IPS-NIHi11 (cell line): Measurements from ENCODE around the gene CHST14.

ENCODE experiments used
- DNase-seq: peaks from one replicate; pipeline ENCODE4 v3.0.0; 2012; ENCODE audit warnings: mixed read lengths, low spot score

Gene CHST14

DNA sequence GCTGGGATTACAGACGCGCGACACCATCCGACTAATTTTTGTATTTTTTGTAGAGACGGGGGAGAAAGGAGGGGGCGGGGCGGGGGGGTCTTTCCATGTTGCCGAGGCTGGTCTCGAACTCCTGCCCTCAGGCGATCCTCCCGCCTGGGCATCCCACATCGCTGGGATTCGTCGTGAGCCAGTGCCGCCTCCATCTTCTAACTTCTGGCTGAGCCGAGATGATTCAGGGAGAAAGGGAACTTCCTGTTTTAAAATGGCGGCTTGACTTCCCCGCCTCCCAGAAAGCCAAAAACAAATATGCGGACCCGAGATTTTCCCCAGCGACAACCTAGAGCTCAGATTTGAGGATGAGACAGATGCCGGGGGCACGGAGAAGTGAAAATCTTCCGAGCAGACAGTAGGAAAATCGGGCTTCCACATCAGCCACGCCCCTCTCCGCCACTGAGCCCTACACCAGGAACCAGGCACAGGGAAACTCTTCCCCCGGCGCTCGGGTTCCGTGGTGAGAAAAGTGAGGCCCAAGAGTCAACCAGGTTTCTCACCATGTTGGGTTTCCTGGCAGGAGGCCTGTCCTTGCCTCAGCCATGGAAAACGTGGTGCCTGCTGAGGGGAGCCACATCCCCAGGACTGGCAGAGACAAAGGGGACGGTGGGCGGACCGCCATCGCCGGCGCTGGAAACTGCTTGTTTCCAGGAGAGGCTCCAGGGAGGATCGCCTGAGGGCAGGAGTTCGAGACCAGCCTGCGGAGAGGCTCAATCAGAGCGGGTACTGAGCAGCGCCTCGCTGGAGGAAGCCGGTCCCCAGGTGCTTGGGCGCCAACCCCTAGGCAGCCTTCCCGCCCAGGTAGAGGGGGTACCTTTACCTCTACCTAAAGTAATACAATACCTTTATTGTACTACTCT lies 18.7 kb downstream of the CHST14 start:
- no peak for DNase-seq

DNA sequence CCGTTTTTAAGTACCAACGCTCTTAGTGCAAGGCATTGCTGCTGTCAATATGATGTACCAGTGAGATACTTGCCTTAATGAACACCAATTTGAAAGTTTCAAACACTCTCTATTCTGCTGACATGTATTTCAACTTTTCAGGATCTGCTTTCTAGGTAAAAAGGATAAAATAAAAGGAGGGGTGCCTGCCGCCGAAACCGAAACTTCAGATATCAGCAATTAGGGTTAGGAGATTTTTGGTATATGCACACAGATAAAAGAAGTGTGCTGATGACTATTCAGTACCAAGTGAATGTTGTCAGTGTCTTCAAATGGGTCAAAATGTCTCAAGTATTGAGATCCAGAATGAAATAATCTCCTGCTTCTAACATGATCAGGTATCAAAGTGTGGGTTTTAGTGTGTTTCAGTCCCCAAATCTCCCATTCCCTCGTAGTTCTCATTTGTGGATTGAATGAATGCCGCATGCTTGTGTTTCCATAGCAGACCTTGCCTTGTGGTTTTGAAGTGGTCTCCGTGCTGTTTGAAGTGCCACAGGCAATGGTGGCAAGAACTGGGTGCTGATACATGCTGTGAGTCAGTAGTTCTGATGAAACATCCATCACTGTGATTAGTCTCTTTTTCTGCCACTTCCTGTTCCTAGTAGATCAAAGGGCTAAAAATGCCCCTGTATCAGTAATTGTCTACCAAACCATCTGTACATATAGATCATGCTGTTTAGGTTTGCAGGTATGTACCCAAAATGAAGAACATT lies 22.5 kb downstream of the CHST14 start:
- no peak for DNase-seq

DNA sequence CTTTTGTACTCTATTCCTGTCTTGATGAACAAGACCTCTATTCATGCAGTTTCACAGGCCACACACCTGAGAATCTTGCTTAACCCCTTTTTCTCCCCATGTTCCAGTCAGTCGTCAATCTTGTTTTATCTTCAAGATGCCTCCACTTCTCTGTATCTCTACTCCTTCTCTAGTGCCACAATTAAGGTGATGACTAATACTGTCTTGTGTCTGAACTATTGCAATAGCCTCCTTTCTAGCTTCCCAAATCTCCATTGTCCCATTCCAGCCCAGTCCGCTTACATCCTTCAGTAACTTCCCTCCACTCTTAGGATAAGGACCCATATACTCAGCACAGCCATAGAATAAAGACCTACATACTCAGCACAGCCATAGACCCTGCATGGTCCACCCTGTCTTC lies 24.7 kb downstream of the CHST14 start:
- DNase-seq = no peak

DNA sequence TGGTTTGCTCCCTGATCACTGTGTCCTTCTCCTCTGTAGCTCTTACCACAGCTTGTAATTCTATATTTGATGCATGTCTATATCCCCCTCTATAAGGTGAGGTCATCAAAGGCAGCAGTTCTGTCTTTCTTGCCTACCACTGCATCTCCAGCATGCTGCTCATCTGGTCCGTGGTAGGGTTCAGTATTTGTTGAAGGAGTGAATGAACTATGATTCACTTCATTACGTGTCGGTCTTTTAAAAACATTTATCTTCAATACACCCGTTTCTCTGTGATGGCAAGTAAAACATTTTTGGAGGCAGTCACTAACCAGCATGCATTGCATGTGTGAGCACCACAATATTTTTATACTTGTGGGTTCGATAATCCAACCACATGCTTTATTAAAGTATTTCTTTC lies 27.6 kb downstream of the CHST14 start:
- no peak for DNase-seq

DNA sequence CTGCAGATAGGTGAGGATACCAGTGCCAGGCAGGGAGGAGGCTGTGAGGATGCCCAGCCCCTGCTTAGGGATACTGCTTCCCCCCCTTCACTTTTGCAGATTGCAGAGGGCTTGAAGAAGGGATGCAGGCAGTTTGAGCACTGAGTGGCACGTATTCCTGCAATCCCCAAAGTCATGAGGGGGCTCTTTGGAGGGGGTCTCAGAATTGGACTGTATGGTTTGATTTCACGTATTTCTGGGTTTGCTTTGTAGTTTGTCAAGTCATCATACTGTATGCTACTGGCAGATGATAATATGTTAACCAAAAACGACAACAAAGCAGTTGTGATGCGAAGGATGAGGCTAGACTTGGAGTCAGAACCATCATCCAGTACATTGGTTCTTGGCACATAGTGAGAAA lies 28.1 kb downstream of the CHST14 start:
- no peak for DNase-seq

DNA sequence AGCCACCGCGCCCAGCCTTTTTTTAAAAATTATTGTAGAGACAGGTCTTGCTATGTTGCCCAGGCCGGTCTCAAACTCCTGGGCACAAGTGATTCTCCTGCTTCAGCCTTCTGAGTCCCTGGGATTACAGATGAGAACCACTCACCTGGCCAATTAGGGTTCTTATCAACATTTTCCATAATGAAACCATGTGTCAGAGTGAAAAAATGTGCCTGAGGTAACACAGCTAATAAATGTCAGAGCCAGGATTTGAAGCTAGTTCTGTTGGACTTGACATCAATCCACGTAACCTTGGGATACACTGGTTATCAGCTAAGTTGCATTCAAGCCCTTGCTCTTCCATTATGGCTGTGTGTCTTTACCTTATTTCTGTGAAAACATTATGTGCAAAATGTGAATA lies 29.1 kb downstream of the CHST14 start:
- no peak for DNase-seq

DNA sequence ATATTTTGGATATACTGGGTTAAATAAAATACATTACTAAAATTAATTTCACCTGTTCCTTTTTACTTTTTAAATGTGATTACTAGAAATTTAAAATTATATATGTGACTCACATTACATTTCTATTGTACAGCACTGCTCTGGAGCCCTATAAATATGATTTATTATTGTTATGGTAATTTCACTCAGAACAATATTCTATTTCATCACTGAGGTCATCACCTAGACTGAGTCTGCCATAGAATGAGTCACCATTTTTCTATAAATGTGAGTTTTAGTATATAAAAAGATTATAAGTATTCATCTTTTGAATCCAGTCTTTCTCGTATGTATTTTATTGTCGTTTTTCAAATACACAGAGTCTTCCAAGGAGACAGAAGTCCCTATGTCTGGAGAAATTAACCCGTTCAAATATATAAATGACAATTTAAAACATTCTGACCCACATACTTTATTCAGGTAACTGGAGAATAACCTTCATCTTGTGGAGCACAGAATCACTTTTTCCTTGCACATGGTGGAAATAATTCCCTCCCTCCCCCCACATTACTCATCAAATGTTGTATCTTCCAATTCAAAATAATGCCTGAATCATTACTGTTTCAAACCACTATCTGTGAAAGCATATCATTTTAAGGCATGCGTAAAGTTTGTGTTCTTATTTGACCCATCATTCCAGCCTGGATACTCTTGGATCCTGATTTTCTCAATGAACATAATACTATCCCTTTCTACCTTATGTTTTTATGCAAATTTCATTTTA lies 30.0 kb downstream of the CHST14 start:
- no peak for DNase-seq

DNA sequence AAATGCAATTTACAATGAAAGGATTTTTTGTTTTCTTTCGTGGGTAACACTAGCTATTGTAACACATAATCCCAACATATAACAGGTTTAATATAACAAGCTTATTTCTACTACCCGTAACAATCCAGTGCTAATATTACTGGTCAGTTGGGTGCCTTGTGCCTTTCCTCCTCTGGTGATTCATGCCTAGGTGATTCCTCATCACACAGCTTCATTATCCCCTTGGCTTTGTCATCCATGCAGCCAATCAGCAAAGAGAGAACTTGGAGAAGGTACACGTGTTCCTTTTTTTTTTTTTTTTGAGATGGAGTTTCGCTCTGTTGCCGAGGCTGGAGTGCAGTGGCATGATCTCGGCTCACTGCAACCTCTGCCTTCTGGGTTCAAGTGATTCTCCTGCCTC lies 30.7 kb downstream of the CHST14 start:
- peak; percentile 41 for DNase-seq

DNA sequence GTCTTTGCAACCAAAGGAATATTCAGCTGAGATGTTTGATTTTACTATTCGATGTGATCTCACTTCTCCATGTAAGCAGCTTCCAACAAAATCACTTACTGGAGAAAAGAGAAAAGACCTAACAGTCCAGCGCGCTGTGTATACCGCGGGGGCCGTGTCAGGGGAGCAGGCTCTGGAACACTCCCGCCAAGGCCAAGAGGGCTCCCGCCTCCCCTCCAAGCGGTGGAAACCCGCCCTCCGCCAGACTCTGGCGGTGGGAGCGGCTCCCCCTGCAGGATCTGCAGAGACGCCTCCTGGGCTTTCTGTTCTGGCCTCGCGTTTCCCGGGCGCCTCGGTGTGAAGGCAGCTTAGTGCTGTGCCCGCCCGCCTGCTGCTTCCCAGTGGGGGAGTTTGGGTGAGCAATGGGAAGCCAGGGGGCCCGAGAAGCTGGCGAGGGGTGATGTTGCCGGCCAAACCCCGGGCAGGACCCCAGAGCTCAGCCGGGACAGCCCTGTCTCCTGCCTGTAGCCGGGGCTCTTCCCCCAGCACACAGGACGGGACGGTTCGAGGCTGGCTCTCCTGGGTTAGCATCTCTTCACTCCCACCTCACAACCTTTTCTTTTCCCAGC lies 36.3 kb downstream of the CHST14 start:
- DNase-seq = peak; percentile 92

DNA sequence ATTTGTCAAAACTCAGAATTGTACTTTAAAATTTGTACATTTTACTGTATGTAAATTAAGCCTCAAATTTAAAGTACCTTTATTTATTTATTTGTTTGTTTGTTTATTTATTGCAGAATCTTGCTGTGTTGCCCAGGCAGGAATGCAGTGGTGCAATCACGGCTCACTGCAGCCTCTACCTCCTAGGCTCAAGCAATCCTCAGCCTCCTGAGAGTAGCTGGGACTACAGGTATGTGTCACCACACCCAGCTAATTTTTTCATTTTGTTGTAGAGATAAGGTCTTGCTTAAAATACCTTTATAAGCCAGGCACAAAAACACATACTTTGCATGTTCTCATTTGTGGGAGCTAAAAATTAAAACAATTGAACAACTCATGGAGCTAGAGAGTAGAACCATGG lies 37.4 kb downstream of the CHST14 start:
- no peak for DNase-seq

DNA sequence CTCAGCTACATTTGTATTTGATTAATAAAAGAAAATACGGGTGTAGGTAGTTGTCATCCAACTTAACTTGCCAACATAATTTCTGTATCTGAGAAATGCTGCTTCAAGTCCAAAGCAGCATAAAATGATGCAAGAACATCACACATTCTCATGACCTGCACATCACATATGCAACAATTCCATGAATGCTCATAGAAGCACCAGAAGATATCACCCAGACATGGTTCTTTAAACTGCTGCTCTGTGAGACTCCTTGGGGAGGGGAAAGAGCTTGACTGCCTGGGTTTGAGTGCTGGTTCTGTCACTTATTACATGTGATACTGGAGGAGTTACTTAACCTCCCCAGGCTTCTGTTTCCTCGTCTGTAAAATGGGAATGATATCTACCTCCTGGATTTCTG lies 39.4 kb downstream of the CHST14 start:
- DNase-seq = no peak

DNA sequence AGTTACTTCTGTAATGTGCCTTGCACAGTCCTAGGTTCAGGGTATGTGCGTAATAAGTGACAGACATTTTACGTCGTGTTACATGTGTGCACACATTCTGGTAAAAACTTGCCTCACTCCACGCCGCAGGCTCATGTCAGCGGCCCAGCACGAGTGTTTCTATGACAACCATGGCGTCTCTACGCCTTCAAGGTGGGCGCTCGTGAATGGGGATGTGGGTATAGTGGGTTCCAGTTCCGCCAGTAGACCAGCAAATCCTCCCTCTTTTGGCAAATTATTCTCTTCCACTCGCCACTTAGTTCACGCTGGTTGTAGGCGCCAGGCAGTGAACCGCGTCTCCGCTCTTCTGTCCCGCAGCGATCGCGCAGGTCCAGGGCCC lies 40.3 kb downstream of the CHST14 start:
- DNase-seq = no peak

DNA sequence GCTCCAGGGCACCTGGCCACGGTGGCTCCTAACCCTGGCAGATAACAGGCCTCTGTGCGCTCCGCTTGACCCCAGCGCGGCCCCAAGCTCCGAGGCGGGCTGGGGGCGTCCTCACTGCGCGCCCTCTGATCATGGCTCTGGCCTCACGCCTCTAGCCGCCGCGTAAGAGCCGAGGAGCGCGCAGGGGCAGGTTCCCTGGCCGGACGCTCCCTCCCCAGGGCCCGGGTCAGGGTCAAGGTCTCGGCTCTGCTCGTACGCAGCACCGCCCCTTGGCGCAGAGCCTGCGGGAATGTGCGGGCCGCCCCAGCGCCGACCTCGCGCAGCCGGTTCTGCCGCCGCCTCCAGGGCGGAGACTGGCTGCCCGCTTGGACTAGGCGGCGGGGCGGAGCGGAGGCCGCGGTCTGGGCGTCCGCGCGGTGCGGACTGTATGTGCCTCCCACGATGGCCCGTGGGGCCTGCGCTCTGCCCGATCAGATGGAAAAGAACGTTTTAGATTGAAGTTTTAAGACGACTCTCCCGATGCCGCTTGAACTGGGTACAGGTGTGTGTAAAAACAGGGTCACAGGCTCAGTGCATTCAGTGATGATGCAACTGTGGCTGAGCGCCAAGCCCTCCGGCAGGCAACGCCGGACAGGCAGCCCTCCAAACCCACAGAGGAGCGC lies 40.8 kb downstream of the CHST14 start:
- DNase-seq = peak; percentile 94

DNA sequence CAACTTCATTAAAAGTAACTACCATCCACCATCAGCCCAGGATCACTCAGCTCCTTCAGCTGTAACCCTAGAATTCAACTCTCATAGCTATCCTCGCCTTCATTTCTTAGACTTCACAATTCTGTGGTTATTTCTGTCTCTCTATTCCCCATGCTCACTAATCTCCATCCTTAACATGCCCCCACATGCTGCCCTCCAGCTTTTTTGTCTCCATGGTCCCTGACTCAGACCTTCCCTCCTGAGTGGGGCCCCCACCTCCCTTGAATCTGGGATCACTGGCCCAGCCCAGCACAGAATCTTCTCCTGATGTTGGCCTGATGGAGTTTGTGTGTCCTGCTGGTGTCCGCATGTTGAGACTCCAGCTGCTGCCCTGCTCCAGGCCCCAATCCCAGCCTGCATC lies 41.7 kb downstream of the CHST14 start:
- no peak for DNase-seq

DNA sequence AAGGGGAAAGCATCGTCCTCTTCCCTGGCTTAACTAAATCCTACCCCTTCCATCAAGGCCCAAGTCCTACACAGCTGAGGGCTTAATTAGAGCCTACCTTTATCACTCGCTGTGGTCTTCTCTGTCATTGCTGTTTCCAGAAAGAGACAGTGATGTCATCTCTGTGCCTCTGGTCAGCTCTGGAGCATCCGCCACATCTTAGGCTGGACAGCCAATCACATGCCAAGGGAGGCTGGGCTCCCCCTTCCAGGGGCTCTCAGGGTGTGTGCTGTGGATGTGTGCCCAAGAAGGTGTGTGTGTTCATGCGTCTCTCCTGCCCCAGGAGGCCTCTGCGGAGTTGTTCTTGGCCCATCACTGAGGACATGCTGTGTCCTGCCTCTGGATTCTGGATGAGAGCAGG lies 42.8 kb downstream of the CHST14 start:
- DNase-seq = no peak

DNA sequence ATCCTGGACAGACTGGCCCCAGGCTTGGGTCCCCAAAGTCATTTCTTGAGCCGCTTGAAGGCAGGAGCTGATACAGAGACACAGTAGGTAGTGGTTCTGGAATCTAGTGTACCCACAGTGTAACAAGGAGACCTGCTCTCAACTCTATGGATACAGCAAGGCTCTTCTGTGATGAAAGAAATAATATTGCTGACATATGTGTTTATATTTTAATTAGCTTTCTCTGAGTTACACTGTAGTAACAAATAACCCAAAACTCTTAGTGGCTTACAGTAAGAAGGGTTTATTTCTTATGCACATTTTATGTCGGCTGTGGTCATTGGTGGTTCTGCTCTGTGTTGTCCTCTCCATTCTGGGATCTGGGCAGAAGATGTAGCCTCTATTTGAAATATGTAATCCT lies 45.5 kb downstream of the CHST14 start:
- no peak for DNase-seq
